HepG2 (cell line): Measurements from ENCODE around the gene DEPDC5. TPM values are rescaled to one million over a fixed set of nuclear protein-coding genes. Genes with fewer than 3 reads are reported as not detected.

Source experiments
- ATAC-seq: fragments of 200-7000 bp; cut with Tn5 transposase; 3 replicates; pipeline ENCODE4 v1.9.1; 2020; ENCODE audit warnings: mild to moderate bottlenecking, moderate library complexity
- BruUV-seq: library from RNA; stranded (reverse); fragments of 400-500 nt; replicated peaks from 2 replicates; lab custom pipeline; 2021; lab: Mats Ljungman, UMichigan
- CTCF ChIA-PET: fragments of 300-600 bp; formaldehyde crosslinking; extraction: SDS; loops from one replicate; lab custom pipeline; 2021; ENCODE audit warnings: low total read pairs, inconsistent platforms, low intra/inter-chr PET ratio; lab: Yijun Ruan, JAX
- POLR2A ChIA-PET: fragments of 350-600 bp; sonication (Branson Sonifier 250); formaldehyde crosslinking; loops from one replicate; lab custom pipeline; 2020; ENCODE audit warnings: antibody characterized with exemption, inconsistent platforms; lab: Yijun Ruan, JAX
- DNase-seq: peaks from one replicate; pipeline ENCODE4 v3.0.0-alpha.2; 2015; ENCODE audit warnings: low spot score
- FAIRE-seq: peaks from 3 replicates; lab custom pipeline; 2011; peaks lifted over from hg19 to GRCh38; lab: Jason Lieb, UNC
- H2AFZ ChIP-seq: one replicate; pipeline ENCODE4 v1.6.1; 2011; ENCODE audit warnings: low read length, inconsistent platforms
- H3K27ac ChIP-seq: fragments of 300-600 bp; 3 replicates; pipeline ENCODE4 v1.8.0; 2011; ENCODE audit warnings: mixed run types, mild to moderate bottlenecking, mixed read lengths, low read length, inconsistent platforms; ENCODE audit not compliant: insufficient read depth; ENCODE audit errors: extremely low read length
- H3K27me3 ChIP-seq, 2 experiments: fragments of 200-600 bp in 1 of 2; 2 replicates in 1 of 2; 3 replicates in 1 of 2; pipeline versions ENCODE4 v1.6.0 to v1.8.0; 2011; ENCODE audit warnings: low read length in 2 of 2, mild to moderate bottlenecking in 2 of 2, moderate library complexity in 2 of 2, inconsistent platforms in 1 of 2; ENCODE audit not compliant: insufficient read depth in 2 of 2, control insufficient read depth in 1 of 2
- H3K36me3 ChIP-seq, 2 experiments: fragments of 200-600 bp in 1 of 2; replicated peaks in 1 of 2; 2 replicates in 1 of 2; 3 replicates in 1 of 2; pipeline versions ENCODE4 v1.5.1 to v1.8.0; 2011; ENCODE audit warnings: low read length in 2 of 2, inconsistent platforms in 1 of 2; ENCODE audit not compliant: insufficient read depth in 2 of 2, control insufficient read depth in 1 of 2
- H3K4me1 ChIP-seq: 2 replicates; pipeline ENCODE4 v1.5.1; 2012; ENCODE audit warnings: low read length, inconsistent platforms; ENCODE audit not compliant: insufficient read depth
- H3K4me2 ChIP-seq: 2 replicates; pipeline ENCODE4 v1.6.0; 2011; ENCODE audit warnings: low read depth, low read length, inconsistent platforms
- H3K4me3 ChIP-seq, 3 experiments: fragments of 200-600 bp in 1 of 3; sonication (generic), shearing (Covaris generic) in 1 of 3; replicated peaks in 1 of 3; 2 replicates each; pipeline ENCODE4 v1.5.1; 2011 to 2016; ENCODE audit warnings: low read length in 3 of 3, inconsistent platforms in 2 of 3, low read depth in 2 of 3, mild to moderate bottlenecking in 2 of 3, control low read depth in 1 of 3, mixed read lengths in 1 of 3; ENCODE audit not compliant: insufficient read depth in 1 of 3
- H3K79me2 ChIP-seq: one replicate; pipeline ENCODE4 v1.6.1; 2011; ENCODE audit warnings: low read length, inconsistent platforms; ENCODE audit not compliant: insufficient read depth
- H3K9ac ChIP-seq: 2 replicates; pipeline ENCODE4 v1.6.0; 2011; ENCODE audit warnings: mild to moderate bottlenecking, low read depth, low read length, inconsistent platforms; ENCODE audit not compliant: insufficient read depth
- H3K9me3 ChIP-seq: 2 replicates; pipeline ENCODE4 v1.5.1; 2012; ENCODE audit warnings: mild to moderate bottlenecking, low read length
- H4K20me1 ChIP-seq: 2 replicates; pipeline ENCODE4 v1.6.0; 2011; ENCODE audit warnings: inconsistent platforms, mild to moderate bottlenecking, low read length, moderate library complexity; ENCODE audit not compliant: insufficient read depth
- CBX5 ChIP-seq: sonication (generic); formaldehyde crosslinking; IDR thresholded peaks from 2 replicates; pipeline ENCODE4 v1.4.0; 2020; ENCODE audit warnings: missing genetic modification reagents, borderline replicate concordance
- SIX1 ChIP-seq: sonication (generic); formaldehyde crosslinking; IDR thresholded peaks from 2 replicates; pipeline ENCODE4 v1.4.0; 2020; ENCODE audit warnings: missing genetic modification reagents, borderline replicate concordance
- ZBTB20 ChIP-seq: sonication (generic); formaldehyde crosslinking; IDR thresholded peaks from 2 replicates; pipeline ENCODE4 v1.8.1; 2023; ENCODE audit warnings: missing genetic modification reagents, low read depth, mild to moderate bottlenecking, borderline replicate concordance
- ZNF256 ChIP-seq: sonication (generic); formaldehyde crosslinking; conservative IDR thresholded peaks from 2 replicates; pipeline ENCODE4 v1.4.0; 2020; ENCODE audit warnings: missing genetic modification reagents
- ZNF674 ChIP-seq: sonication (generic); formaldehyde crosslinking; IDR thresholded peaks from 2 replicates; pipeline ENCODE4 v1.5.0; 2020; ENCODE audit warnings: low read depth, mild to moderate bottlenecking, missing genetic modification reagents
- ZNF841 ChIP-seq: sonication (generic); formaldehyde crosslinking; IDR thresholded peaks from 2 replicates; pipeline ENCODE4 v1.8.1; 2023; ENCODE audit warnings: missing genetic modification reagents, borderline replicate concordance
- WGBS: methylation state at CpG from one replicate; pipeline ENCODE4 v1.1.6; 2017; ENCODE audit warnings: low lambda C conversion rate; 5-methylcytosine and 5-hydroxymethylcytosine counted together
- in situ Hi-C: cut with HindIII; loops from 2 replicates; pipeline ENCODE4 v1.10.0; 2017; ENCODE audit warnings: low pct_unique_long_range_greater_than_20kb; ENCODE audit not compliant: extremely low pct_ligation_motif_present
- intact Hi-C: fragments of 100-400 bp; cut with micrococcal nuclease; formaldehyde crosslinking; loops from one replicate; pipeline ENCODE4 v1.10.0; 2022; ENCODE audit not compliant: unreplicated experiment
- polyA plus RNA-seq, 8 experiments: library from polyadenylated mRNA; depleted of rRNA in 3 of 8; stranded (reverse) in 7 of 8; unstranded in 1 of 8; fragments of >200 nt; fragmentation: Illumina TruSeq in 4 of 8; extraction: Trizol in 4 of 8; gene quantifications; 2 replicates each; pipeline versions ENCODE4 v1.2.1 to v1.2.3, GENCODE V29; 2011 to 2016; ENCODE audit warnings: low read depth in 4 of 8, missing spikeins in 1 of 8, mixed read lengths in 1 of 8; ENCODE audit not compliant: insufficient read depth in 1 of 8
- total RNA-seq, 5 experiments: library from RNA; depleted of rRNA; stranded (reverse); fragments of >200 nt; fragmentation: Illumina TruSeq; extraction: Trizol; gene quantifications; 2 replicates each; pipeline ENCODE4 v1.2.3, GENCODE V29; 2016; ENCODE audit warnings: low read depth in 1 of 5
- TF ChIP-seq, protein P1 (sequence below): sonication (generic); formaldehyde crosslinking; IDR thresholded peaks from 2 replicates; pipeline ENCODE4 v1.4.0; 2020; ENCODE audit warnings: mild to moderate bottlenecking, low read depth, missing genetic modification reagents
- TF ChIP-seq, protein P2 (sequence below): sonication (generic); formaldehyde crosslinking; IDR thresholded peaks from 2 replicates; pipeline ENCODE4 v1.4.0; 2020; ENCODE audit warnings: mild to moderate bottlenecking, missing genetic modification reagents

The DEPDC5 gene
- total and polyA plus RNA-seq, 2 of the 13 experiments (the other 11 are each of a cell fraction or from before 2014, with no cell fraction given): 9.8 to 12.4 TPM

DNA sequence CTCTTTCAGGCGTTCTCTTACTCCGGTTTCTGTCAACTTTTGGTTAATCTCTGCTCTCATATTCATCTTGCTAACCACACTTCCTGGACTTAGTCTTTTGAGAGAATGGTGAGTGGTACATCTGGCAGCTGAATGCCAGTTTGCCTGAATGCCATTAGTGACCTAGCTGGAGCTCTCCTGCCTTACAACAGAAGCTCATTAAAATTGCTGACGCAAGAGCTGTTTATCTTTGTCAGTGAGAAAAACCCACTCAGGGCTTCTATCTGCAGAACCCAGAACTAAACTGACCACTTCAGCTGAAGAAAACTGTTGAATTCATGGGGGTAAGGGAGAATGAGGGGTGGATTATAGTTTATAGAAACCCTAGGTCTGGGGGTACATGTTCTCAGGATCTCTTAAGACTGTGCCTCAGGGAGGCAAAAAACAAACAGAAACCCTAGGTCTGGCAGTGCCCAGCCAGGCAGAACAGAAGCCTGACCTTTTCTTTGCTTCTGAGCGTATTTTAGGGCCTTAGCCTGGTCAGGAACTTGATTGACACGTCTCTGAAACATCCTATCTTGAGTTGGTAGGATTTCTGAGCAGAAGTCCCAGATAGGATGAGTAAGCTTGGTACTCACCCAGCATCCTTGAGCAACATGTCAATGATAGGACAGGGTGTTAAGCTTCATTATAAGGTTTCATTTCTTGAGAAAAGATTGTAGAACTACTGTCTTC, 137.7 kb downstream of the DEPDC5 start:
- TF ChIP-seq, protein P1, sequence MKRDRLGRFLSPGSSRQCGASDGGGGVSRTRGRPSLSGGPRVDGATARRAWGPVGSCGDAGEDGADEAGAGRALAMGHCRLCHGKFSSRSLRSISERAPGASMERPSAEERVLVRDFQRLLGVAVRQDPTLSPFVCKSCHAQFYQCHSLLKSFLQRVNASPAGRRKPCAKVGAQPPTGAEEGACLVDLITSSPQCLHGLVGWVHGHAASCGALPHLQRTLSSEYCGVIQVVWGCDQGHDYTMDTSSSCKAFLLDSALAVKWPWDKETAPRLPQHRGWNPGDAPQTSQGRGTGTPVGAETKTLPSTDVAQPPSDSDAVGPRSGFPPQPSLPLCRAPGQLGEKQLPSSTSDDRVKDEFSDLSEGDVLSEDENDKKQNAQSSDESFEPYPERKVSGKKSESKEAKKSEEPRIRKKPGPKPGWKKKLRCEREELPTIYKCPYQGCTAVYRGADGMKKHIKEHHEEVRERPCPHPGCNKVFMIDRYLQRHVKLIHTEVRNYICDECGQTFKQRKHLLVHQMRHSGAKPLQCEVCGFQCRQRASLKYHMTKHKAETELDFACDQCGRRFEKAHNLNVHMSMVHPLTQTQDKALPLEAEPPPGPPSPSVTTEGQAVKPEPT (CRISPR knock-in tag): no peak
- TF ChIP-seq, protein P2, sequence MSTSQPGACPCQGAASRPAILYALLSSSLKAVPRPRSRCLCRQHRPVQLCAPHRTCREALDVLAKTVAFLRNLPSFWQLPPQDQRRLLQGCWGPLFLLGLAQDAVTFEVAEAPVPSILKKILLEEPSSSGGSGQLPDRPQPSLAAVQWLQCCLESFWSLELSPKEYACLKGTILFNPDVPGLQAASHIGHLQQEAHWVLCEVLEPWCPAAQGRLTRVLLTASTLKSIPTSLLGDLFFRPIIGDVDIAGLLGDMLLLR (CRISPR knock-in tag): no peak
- TF ChIP-seq ZNF674 (no peak), SIX1 (CRISPR knock-in tag) (no peak), ZNF256 (CRISPR knock-in tag) (no peak), CBX5 (no peak), ZBTB20 (CRISPR knock-in tag) (no peak), ZNF841 (no peak)
- intact Hi-C loops: no loop called here
- Histone ChIP-seq H3K27me3 (no peaks in the 10 kb centered on the region), H3K9ac (no peak overlapping the region), H3K4me3 (no peak overlapping the region), H3K79me2 (no peaks in the 10 kb centered on the region), H3K27ac (no peak overlapping the region), H3K9me3 (no peaks in the 10 kb centered on the region), H4K20me1 (no peaks in the 10 kb centered on the region), H3K36me3 (peaks cover 4 to 5% of the 10 kb centered on the region in 2 experiments; a peak in 2 of 5 replicates), H3K4me2 (no peak overlapping the region), H3K4me1 (peaks cover 16% of the 10 kb centered on the region; the same call in 1 of the 2 replicates), H2AFZ (no peak overlapping the region)
- DNase-seq (no peak), ATAC-seq (no peak), FAIRE-seq (no peak)
- WGBS: 93% methylated on average over 5 of the region's 5 CpGs
- in situ Hi-C loops: no loop called here
- BruUV-seq: no TSS peak
- ChIA-PET CTCF (no interaction called here), POLR2A (no interaction called here)
